Fibroblast of the conjunctiva (primary cell): ENCODE results near the gene PPP1CC.
"Not testable (repeated sequence)": the region's sequence is repeated elsewhere in the genome, so short reads cannot be mapped to it uniquely, and the experiment has no call there.

Experiments used
- DNase-seq: peaks from one replicate; pipeline ENCODE4 v3.0.0-alpha.2; 2010; ENCODE audit warnings: low read depth

The PPP1CC gene

GRCh38 chr12:110742718-110743570 lies at the start of gene PPP1CC:
PPP1CC (minus strand) TSS chr12:110742891; CDS start chr12:110742707, 184 bp downstream.
- DNase-seq, result peak; percentile 84

GRCh38 chr12:110791589-110791988 lies 48.9 kb upstream of the PPP1CC start:
- DNase-seq, result no peak

- DNase-seq, result peak; percentile 18
These were observed 47.6 kb upstream of the PPP1CC start for GRCh38 chr12:110790301-110790700.

GRCh38 chr12:110786012-110786411 lies 43.3 kb upstream of the PPP1CC start:
- no peak for DNase-seq

GRCh38 chr12:110785240-110785639 lies 42.5 kb upstream of the PPP1CC start:
- DNase-seq, result no peak

- DNase-seq, result no peak
These were observed 40.2 kb upstream of the PPP1CC start for GRCh38 chr12:110782922-110783321.

GRCh38 chr12:110782094-110782493 lies 39.4 kb upstream of the PPP1CC start:
- no peak for DNase-seq

- no peak for DNase-seq
These were observed 37.8 kb upstream of the PPP1CC start for GRCh38 chr12:110780448-110780847.

GRCh38 chr12:110778833-110779577 lies 36.3 kb upstream of the PPP1CC start:
- no peak for DNase-seq

GRCh38 chr12:110776410-110776809 lies 33.7 kb upstream of the PPP1CC start:
- DNase-seq, result no peak

- no peak for DNase-seq
These were observed 33.3 kb upstream of the PPP1CC start for GRCh38 chr12:110775997-110776396.

GRCh38 chr12:110774824-110775223 lies 32.1 kb upstream of the PPP1CC start:
- DNase-seq, result no peak

GRCh38 chr12:110768960-110769359 lies 26.3 kb upstream of the PPP1CC start:
- DNase-seq, result no peak

- DNase-seq, result no peak
These were observed 25.2 kb upstream of the PPP1CC start for GRCh38 chr12:110767863-110768262.

- DNase-seq, result no peak
These were observed 23.8 kb upstream of the PPP1CC start for GRCh38 chr12:110766311-110767154.

GRCh38 chr12:110765572-110765971 lies 22.9 kb upstream of the PPP1CC start:
- DNase-seq, result not testable (repeated sequence)

GRCh38 chr12:110765111-110765510 lies 22.4 kb upstream of the PPP1CC start:
- no peak for DNase-seq

- DNase-seq, result no peak
These were observed 20.9 kb upstream of the PPP1CC start for GRCh38 chr12:110763583-110763982.

- DNase-seq, result no peak
These were observed 20.2 kb upstream of the PPP1CC start for GRCh38 chr12:110762891-110763290.

- no peak for DNase-seq
These were observed 17.5 kb upstream of the PPP1CC start for GRCh38 chr12:110760204-110760609.

- no peak for DNase-seq
These were observed 16.2 kb upstream of the PPP1CC start for GRCh38 chr12:110758922-110759321.

- no peak for DNase-seq
These were observed 13.9 kb upstream of the PPP1CC start for GRCh38 chr12:110756611-110757010.
